Parathyroid adenoma (tissue), 2 donors: ENCODE data around the gene HLA-F.

Source experiments
- H2AFZ ChIP-seq: fragments of 300-600 bp; sonication (generic); one replicate; pipeline ENCODE4 v1.7.0; 2017; ENCODE audit warnings: antibody characterized with exemption, mild to moderate bottlenecking
- H3K27ac ChIP-seq: fragments of 300-600 bp; sonication (generic); one replicate; pipeline ENCODE4 v1.7.0; 2017
- H3K27me3 ChIP-seq: fragments of 300-600 bp; sonication (generic); one replicate; pipeline ENCODE4 v1.7.0; 2017; ENCODE audit warnings: low read length; ENCODE audit not compliant: control insufficient read depth, insufficient read depth
- H3K36me3 ChIP-seq: fragments of 300-600 bp; sonication (generic); one replicate; pipeline ENCODE4 v1.7.0; 2017; ENCODE audit warnings: low read length; ENCODE audit not compliant: control insufficient read depth, insufficient read depth
- H3K4me1 ChIP-seq: fragments of 300-600 bp; sonication (generic); one replicate; pipeline ENCODE4 v1.7.0; 2017; ENCODE audit warnings: control low read depth
- H3K4me2 ChIP-seq: fragments of 300-600 bp; sonication (generic); one replicate; pipeline ENCODE4 v1.7.0; 2017; ENCODE audit warnings: low read length
- H3K4me3 ChIP-seq: fragments of 300-600 bp; sonication (generic); one replicate; pipeline ENCODE4 v1.7.0; 2017; ENCODE audit warnings: low read depth, low read length
- H3K79me2 ChIP-seq: fragments of 300-600 bp; sonication (generic); one replicate; pipeline ENCODE4 v1.7.0; 2017; ENCODE audit warnings: control low read depth
- H3K9ac ChIP-seq: fragments of 300-600 bp; sonication (generic); one replicate; pipeline ENCODE4 v1.7.0; 2017; ENCODE audit warnings: mild to moderate bottlenecking
- H3K9me3 ChIP-seq: fragments of 300-600 bp; sonication (generic); one replicate; pipeline ENCODE4 v1.7.0; 2017; ENCODE audit warnings: low read length; ENCODE audit not compliant: control insufficient read depth
- TF ChIP-seq, protein P1 (sequence below): fragments of 300-600 bp; sonication (generic); IDR thresholded peaks from one replicate; pipeline ENCODE4 v1.7.0; 2017; ENCODE audit warnings: antibody characterized with exemption, mild to moderate bottlenecking
- donor health status: primary hyperparathyroidism.

The HLA-F gene

DNA sequence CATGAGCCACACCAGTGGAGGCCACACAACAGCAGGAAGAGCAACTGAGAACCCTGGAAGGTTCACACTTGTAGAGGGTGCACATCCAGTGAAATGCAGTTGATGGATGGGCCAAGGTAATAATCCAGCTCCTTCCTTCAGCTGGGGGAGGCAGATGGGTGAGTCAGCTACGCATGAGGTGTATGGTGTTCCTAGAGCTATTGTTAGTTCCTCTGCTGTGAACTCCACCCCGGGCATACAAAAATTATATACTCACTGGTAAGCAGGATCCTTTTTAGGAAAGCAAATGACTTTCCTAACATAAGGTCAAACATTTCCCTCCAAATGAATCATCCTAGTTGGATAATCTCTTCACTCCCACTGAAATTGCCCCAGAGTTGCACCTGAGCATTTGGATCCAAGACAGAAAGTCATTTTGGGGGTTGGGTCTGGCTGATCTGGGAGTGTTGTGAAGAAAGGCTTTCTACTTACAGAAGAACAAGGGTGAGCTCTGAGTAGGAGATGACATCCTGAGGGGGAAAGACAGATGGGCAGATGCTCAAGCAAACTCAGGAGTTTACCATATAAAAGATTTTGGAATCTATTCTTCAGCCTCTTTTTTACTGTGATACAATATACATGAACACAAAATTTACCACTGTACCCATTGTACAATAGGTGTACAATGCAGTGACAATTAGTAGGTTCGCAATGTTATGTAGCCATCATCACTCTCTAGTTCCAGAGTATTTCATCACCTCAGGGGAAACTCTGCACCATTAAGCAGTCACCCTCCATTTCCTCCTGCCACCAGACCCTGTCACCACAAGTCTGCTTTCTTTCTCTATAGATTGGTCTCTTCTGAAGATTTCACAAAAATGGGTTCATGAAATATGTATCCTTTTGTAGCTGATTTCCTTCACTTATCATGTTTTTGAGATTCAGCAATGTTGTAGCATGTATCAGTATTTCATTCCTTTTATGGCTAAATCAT is 11.1 kb downstream of the HLA-F start:
- Histone ChIP-seq H3K27ac (no peak overlapping the region), H3K9me3 (no peaks in the 10 kb centered on the region), H3K27me3 (no peaks in the 10 kb centered on the region), H3K79me2 (no peaks in the 10 kb centered on the region), H2AFZ (no peak overlapping the region), H3K36me3 (no peaks in the 10 kb centered on the region), H3K4me1 (no peaks in the 10 kb centered on the region), H3K9ac (no peak overlapping the region), H3K4me3 (no peak overlapping the region), H3K4me2 (no peak overlapping the region)
- TF ChIP-seq, protein P1, sequence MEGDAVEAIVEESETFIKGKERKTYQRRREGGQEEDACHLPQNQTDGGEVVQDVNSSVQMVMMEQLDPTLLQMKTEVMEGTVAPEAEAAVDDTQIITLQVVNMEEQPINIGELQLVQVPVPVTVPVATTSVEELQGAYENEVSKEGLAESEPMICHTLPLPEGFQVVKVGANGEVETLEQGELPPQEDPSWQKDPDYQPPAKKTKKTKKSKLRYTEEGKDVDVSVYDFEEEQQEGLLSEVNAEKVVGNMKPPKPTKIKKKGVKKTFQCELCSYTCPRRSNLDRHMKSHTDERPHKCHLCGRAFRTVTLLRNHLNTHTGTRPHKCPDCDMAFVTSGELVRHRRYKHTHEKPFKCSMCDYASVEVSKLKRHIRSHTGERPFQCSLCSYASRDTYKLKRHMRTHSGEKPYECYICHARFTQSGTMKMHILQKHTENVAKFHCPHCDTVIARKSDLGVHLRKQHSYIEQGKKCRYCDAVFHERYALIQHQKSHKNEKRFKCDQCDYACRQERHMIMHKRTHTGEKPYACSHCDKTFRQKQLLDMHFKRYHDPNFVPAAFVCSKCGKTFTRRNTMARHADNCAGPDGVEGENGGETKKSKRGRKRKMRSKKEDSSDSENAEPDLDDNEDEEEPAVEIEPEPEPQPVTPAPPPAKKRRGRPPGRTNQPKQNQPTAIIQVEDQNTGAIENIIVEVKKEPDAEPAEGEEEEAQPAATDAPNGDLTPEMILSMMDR: no peak

DNA sequence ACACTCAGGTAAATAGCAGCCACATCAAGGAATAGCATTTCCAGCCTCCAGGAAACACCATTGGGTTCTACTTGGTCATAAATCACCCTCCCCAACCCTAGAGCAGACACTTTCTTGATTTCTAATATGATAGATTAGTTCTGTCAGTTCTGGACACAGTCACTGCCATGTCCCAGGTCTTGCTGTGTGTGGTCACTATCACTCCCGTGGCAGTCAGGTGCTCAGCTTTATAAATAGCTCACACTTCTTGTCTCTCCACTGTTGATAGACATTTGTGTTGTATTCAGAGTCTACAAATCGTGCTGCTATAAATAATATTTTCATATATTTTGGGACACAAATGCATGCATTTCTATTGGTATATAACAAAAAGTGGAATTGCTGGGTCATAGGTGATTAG is 13.3 kb downstream of the HLA-F start:
- Histone ChIP-seq H3K9ac (no peak overlapping the region), H2AFZ (no peak overlapping the region), H3K4me1 (no peaks in the 10 kb centered on the region), H3K9me3 (no peaks in the 10 kb centered on the region), H3K27ac (no peak overlapping the region), H3K79me2 (no peaks in the 10 kb centered on the region), H3K4me2 (no peak overlapping the region), H3K27me3 (no peaks in the 10 kb centered on the region), H3K4me3 (no peak overlapping the region), H3K36me3 (no peaks in the 10 kb centered on the region)
- TF ChIP-seq, protein P1: no peak

DNA sequence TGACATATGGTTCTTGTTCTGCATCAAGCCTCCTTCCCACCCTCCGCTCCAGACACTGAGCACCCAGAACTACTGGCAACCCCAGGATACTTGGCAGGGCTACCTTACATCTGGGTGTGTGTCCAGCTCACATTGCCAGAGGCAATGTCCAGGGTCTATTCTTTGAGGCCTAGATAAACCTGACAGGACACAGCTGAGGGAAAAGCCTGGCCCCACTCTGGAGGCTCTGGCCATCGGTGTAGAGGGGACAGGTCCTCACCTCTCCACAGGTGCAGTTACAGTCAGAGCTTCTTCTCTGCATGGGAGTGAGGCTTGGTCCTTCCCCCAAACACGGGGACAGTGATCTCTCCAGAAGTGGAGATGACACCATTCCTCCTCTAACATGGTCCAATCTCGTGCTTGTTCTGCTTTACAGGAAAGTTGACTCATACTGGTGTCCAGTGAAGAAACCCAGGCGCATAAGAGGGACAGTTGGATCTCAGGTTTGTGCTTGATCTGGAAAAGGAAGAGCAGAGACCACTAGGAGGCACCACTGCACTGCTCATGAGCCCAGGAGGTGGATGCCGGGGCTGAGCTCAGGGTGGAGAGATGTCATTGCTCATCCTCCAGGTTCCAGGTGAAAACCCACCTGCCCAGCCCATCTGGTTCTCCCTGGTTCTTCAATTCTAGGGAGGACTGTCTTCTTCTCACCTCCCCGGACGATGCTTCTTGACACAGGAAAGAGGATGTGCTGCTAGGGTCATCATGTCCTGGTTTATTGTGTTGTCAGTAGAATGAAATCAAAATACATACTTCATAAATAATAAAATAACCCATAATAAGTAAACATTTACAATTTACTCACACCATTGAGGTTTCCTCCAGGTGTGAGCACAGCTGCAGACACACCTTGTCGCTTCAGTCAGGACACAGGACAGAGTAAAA is 14.7 kb downstream of the HLA-F start:
- no peak overlapping the region for H3K27ac ChIP-seq
- H3K36me3 ChIP-seq: no peaks in the 10 kb centered on the region
- H3K79me2 ChIP-seq: no peaks in the 10 kb centered on the region
- no peak overlapping the region for H3K9ac ChIP-seq
- H3K9me3 ChIP-seq: no peaks in the 10 kb centered on the region
- no peak overlapping the region for H2AFZ ChIP-seq
- no peaks in the 10 kb centered on the region for H3K4me1 ChIP-seq
- TF ChIP-seq, protein P1: peak; percentile 79
- H3K4me2 ChIP-seq: no peak overlapping the region
- no peak overlapping the region for H3K4me3 ChIP-seq
- no peaks in the 10 kb centered on the region for H3K27me3 ChIP-seq

DNA sequence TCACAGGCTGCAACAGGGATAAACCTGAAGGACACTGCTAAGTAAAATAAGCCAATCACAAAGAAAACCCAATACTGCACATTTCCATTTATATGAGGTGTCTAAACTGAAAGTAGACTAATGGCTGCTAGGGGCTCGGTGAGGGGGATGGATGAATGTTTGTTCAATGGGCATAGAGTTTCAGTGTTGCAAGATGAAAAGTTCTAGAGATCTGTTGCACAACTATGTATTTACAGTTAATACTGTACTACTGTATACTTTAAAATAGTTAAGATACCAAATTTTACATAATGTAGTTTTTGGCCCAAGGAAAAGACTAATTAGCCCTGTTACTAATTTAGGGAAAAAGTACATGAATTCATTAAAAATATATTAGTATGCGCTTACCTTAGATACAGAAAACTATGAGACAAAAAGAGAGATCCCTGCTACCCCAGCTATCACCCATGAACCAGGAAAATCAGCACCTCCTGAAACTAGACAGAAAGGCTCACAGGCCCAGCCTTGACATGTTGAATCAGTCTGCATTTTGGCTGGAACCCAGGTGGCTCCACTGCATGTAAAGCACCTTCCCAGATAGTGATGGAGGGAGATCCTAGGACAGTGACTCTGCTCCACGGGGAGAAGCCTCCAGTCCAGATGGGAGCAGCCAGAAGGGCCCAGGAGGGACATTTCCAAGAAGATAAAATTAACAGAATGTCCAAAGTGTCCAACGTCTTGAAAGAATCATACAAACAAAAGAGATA is 16.1 kb downstream of the HLA-F start:
- Histone ChIP-seq H3K4me3 (no peak overlapping the region), H3K4me2 (no peak overlapping the region), H3K79me2 (no peaks in the 10 kb centered on the region), H3K27ac (no peak overlapping the region), H3K36me3 (no peaks in the 10 kb centered on the region), H3K9ac (no peak overlapping the region), H3K27me3 (no peaks in the 10 kb centered on the region), H3K9me3 (no peaks in the 10 kb centered on the region), H3K4me1 (no peaks in the 10 kb centered on the region), H2AFZ (no peak overlapping the region)
- TF ChIP-seq, protein P1: no peak
